HG02678 (cell line): ENCODE data around the gene PIAS4.

Experiments used
- ATAC-seq: cut with Tn5 transposase; IDR thresholded peaks from one replicate; pipeline ENCODE4 v1.9.1; 2021; ENCODE audit warnings: mild to moderate bottlenecking, moderate library complexity; ENCODE audit not compliant: unreplicated experiment

PIAS4 gene

GRCh38 chr19:3976495-3977241 is 30.9 kb upstream of the PIAS4 start:
- no peak for ATAC-seq

GRCh38 chr19:3977242-3978143 is 30.0 kb upstream of the PIAS4 start:
- no peak for ATAC-seq

GRCh38 chr19:3978145-3978544 is 29.4 kb upstream of the PIAS4 start:
- ATAC-seq = no peak

DNA sequence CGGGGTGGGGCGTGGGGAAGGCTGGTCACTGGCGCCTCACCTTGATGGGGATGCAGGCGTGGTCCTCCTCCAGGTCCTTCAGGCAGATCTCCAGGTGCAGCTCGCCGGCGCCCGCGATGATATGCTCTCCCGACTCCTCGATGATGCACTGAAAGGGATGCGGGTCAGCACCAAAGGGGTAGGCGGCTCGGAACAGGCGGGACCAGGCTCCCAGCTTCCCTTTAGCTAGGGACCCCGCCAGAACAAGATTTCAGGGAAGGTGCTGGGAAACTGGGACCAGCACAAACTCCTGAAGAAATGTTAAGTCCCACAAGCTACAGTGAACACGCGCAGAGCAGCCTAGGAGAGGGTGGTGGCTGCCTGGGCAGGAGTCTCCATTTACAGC is 28.3 kb upstream of the PIAS4 start:
- ATAC-seq = no peak

- no peak for ATAC-seq
These were observed 27.7 kb upstream of the PIAS4 start for GRCh38 chr19:3979674-3980352.

DNA sequence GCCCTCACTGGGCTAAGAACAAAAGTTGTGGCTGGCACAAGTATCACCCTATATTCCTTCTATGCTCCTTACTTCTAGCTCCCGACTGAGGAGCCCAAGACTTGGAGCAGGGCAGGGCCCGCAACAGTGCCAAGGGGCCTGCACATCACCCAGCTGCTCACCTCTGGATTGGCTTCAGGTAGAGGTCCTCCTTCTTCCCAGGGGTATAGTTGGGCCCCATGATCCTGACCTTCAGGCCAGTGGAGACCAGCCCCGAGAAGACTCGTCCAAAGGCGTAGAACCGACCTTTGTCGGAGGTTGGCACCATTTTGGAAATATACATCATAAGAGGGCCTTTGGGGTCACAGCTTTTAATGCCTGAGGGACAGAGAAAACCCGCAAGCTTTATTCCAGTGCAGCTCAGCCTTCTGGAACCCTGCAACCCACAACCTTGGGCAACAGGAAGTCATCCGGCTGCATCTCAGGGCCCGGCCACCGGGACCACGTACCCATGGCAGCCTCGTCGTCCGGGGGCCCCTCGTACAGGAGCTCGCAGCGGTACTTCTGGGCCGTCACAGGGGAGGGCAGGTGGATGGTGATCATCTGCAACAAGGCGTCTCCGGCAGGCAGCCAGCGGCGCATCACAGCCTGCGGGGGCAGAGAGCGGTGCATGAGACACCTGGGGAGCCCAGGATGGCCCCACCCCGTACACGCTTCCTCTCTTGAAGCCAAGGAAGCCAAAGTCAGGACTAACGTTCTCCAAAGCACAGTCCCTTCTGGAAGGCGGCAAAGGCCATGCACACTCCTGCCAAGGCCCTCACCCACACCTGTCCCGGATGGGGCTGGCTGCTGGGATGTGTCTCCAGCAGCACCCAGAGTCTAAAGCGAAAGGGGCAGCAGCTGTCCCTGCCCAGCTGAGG is 26.9 kb upstream of the PIAS4 start:
- ATAC-seq = no peak

DNA sequence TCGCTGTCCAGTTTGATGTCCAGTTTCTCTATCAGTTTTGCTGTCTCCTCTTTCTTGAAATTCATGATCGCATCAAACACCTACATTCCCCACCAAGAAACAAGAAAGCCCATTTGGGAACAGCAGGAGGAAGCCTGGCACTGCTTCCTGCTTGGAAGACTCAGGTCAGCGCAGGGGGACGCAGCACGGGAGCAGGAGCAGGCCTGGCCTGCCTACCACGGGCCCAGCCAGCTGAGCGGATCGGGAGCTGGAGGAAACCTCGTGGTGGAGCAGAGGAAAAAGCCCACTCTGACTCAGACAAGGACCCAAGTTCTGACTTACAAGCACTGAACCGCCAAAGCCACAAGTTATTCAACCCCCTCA is 26.2 kb upstream of the PIAS4 start:
- no peak for ATAC-seq

GRCh38 chr19:3981736-3982681 is 25.5 kb upstream of the PIAS4 start:
- no peak for ATAC-seq

DNA sequence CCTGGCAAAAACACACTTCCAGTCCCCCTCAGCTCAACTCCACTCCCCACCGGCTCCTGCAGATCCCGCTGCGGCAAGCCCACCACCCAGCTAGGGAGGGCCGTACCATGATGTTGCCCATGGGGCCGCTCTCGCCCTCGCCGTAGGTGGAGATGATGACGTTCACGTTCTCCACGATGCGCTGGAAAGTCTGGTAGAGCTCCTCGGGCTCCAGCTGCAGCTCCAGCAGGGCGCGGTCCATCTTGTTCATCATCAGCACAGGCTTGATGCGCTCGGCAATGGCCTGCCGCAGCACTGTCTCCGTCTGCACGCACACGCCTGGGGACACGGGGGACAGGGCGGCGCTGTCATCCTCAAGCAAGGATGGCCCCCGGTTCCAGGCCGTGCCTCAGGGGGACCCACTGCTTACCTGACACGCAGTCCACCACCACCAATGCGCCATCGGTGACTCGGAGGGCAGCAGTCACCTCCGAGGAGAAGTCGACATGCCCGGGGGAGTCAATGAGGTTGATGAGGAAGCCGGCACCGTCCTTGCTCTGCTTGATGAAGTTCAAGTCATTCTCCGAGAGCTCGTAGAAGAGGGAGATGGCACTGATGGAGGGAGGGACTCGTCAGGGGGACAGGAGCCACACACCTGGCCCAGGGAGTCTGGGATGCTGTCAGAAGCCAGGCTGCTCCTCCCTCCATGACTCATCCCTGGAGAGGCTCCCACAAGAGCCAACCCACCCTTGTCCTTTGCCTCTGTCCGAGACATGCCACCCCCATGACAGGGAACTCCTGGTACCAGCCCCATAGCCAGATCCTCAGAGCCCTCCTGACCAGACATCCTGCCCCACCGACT is 24.6 kb upstream of the PIAS4 start:
- no peak for ATAC-seq

DNA sequence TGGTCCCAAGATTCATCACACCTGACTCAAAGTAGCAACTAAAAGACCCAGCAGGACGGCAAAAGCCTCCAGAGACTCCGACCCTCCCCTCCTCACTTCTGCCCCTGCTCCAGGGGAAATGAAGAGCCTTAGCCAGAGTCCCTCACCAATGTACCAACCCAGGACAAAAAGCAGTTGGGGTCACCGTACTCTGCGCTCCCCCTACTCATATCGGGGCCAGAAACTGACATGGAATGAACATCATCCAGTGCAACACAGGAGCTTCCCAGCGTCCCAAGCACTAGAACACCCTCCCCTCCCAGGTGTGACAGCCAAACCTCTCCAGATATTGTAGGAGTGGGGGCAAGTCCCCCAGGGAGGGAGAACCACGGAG is 24.0 kb upstream of the PIAS4 start:
- no peak for ATAC-seq

DNA sequence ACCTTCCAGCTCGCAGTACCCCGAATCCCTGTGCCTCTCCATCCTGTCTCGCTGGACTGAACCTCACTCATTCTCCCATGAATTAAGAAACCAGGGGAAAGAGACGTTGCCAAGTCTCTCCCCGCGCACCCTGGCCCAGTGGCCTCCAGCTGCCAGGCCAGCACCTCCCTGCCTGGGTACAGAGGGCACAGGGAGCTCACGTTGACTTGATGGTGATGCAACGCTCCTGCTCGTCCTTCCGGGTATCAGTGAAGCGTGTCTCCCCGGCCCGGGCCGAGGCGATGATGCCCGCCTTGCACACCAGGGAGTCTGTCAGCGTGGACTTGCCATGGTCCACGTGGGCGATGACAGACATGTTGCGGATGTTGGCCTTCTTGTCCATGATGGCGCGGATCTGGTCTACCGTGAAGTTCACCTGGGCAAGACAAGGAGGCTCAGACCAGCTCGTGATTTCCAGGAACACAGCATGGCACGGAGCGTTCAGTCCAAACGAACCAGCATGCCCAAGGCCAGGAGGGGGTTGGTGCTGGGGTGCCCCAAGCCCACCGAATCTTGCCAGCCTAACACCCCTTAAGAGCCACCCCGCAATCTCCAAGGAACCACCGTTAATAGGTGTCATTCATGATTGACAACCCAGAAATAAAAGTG is 23.5 kb upstream of the PIAS4 start:
- ATAC-seq = no peak

DNA sequence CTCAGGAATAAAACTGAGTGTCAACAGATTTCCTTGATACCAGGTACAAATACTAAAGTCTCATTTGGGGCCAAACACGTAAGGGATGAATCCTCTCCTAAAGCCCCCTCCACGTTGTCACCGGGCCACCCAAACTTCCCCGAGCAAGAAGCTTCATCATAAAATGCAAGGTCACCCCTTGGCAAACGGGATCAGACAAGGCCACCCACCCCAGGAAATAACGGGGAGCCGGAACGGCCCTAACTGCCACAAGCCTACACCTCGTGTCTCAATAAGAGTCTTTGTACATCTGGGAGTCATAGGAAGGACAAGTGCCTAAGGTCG is 23.0 kb upstream of the PIAS4 start:
- no peak for ATAC-seq

- peak; percentile 52 for ATAC-seq
These were observed 22.5 kb upstream of the PIAS4 start, which contains the start of gene EEF2 for GRCh38 chr19:3984908-3985642. EEF2 (minus strand) TSS chr19:3985463; CDS start chr19:3985380, 83 bp downstream.

- ATAC-seq = no peak
These were observed 21.8 kb upstream of the PIAS4 start for GRCh38 chr19:3985643-3986259.

DNA sequence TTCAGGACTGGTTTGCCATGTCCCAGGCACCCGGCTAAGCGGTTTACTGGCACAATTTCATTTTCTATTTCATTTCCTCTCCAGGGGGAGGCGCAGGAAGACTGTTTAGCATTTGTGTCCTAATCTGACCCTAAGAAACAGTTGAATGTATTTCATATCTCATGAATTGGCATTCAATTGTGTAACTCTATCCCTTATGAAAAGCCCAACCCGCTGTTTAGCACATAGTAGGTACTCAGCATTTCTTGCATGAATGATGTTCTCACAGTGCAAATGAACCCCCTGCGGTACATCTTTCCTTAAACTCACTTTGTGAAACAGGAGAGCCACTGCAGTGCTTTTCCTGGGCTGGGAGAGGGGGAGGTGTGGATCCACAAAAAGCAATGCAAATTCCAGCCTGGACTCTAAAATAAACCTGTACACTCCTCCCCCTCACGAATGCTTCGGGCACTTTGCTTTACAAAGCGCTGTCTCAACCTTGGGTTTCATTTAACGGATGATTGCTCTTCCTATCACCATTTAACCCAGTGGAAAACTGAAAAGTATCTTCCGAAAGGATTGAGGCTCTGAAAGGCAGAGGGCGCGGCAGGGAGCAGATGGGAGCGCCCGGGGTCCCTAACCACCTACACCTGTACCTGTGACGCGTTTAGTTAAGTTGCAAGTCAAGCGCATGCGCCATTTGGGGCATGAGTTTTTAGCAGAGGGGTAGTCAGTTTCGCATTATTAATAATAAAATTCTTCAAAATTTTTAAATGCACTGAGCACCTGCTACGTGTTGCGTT is 21.1 kb upstream of the PIAS4 start:
- ATAC-seq = no peak

GRCh38 chr19:3987619-3988371 is 19.7 kb upstream of the PIAS4 start:
- ATAC-seq = no peak
